Measurements from ENCODE around the gene ANGEL1. TPM values are rescaled to one million over a fixed set of nuclear protein-coding genes. Genes with fewer than 3 reads are reported as not detected.

Gene ANGEL1
- total and polyA plus RNA-seq, 12 donors = 5.5 to 17.1 (median 12.0) TPM

DNA sequence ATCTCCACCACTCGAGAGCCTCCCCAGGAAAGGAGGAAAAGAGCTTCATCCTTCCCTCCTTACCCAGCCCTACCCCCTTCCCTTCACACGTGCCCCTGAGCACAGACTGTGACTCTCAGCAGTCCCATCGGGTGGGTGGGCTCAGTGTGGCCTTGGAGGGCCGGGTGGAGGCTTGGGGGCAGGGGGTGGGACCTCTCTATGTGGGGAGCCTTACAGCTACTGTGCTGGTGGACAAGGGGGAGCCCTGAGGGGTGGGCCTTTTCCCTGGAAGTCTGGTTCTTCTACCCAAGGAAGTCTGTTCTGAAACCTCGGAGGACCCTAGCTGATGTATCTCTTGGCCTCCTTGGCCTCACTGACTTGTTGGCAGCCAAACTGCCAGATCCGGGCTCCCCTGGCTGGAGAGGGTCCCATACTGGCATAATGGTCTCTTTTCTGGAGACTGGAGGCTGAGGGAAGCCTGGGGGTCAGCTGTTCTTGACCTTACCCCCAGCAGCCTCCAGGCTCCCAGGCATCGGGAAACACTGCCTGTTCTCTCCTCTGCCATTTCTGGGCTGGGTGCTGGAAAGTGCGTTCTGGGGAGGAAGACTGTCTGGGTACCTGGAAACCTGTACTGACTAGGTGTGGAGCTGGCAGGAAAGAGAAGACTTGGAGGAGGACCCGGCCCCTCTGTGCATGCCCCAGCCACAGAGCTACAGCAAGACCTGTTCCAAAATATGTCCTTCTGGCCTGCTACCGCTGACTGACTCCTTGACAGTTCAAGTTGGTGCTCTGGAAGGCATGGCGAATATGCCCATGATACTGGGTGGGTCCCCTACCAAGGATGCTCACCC, 43.8 kb downstream of the ANGEL1 start:
- ATAC-seq = peak in 1 of 8 donors; percentile 27
- no peak for DNase-seq

GRCh38 chr14:76767681-76768656, 44.7 kb downstream of the ANGEL1 start:
- Histone ChIP-seq H3K27me3 (peaks cover 0 to 3% (median 0%) of the 10 kb centered on the region in 7 donors), H3K4me3 (peak overlapping the region in 4 of 10 donors; percentile 6 to 25 (median 10)), H3K36me3 (peaks cover 0 to 33% (median 0%) of the 10 kb centered on the region in 9 donors), H3K9me3 (no peaks in the 10 kb centered on the region), H3K4me1 (peaks cover 29 to 99% (median 81%) of the 10 kb centered on the region in 9 donors), H3K27ac (peak overlapping the region; percentile 57 to 95 (median 82))
- WGBS, 2 donors = 18 to 20% methylated on average over 14 to 15 of the region's 15 CpGs
- DNase-seq = peak; percentile 77 to 89
- intact Hi-C loops (cut with DNase I) = loop anchor here in 3 of 10 donors (5.0 kb wide), 3 partner anchors 41 to 56 kb away; no protein-coding TSS in a partner anchor
- TF ChIP-seq CTCF (IDR thresholded peaks at IDR 0.05) = no peak
- peak; percentile 79 to 91 (median 86) for ATAC-seq

More for the DNA sequence above, 43.8 kb downstream of the ANGEL1 start:
- 52 to 58% methylated on average over 11 of the region's 11 CpGs for WGBS, 2 donors
- H3K36me3 ChIP-seq = peaks cover 0 to 35% (median 0%) of the 10 kb centered on the region in 9 donors
- H3K9me3 ChIP-seq = no peaks in the 10 kb centered on the region
- H3K27ac ChIP-seq = peak overlapping the region; percentile 57 to 95 (median 82)
- intact Hi-C loops (cut with DNase I) = loop anchor here in 3 of 10 donors (5.0 kb wide), 3 partner anchors 42 to 57 kb away; no protein-coding TSS in a partner anchor
- H3K4me1 ChIP-seq = peaks cover 33 to 99% (median 77%) of the 10 kb centered on the region in 9 donors
- no peak for TF ChIP-seq CTCF (IDR thresholded peaks at IDR 0.05)
- H3K27me3 ChIP-seq = peaks cover 0 to 3% (median 0%) of the 10 kb centered on the region in 7 donors
- H3K4me3 ChIP-seq = peak overlapping the region in 2 of 10 donors; percentile 6 to 8

- WGBS, 2 donors = 74 to 83% methylated on average over 6 of the region's 6 CpGs
- Histone ChIP-seq H3K36me3 (peaks cover 0 to 22% (median 0%) of the 10 kb centered on the region in 9 donors), H3K4me3 (no peak overlapping the region), H3K27ac (peak overlapping the region in 7 of 10 donors; percentile 19 to 97 (median 89)), H3K27me3 (peaks cover 0 to 17% (median 0%) of the 10 kb centered on the region in 7 donors), H3K9me3 (no peaks in the 10 kb centered on the region), H3K4me1 (peaks cover 21 to 87% (median 73%) of the 10 kb centered on the region in 9 donors)
- intact Hi-C loops (cut with DNase I) = loop anchor here in 3 of 10 donors (5.0 kb wide), 3 partner anchors 38 to 53 kb away; no protein-coding TSS in a partner anchor
- TF ChIP-seq CTCF (IDR thresholded peaks at IDR 0.05) = no peak
- DNase-seq = no peak
- ATAC-seq = no peak
Observed at GRCh38 chr14:76765461-76765931, 47.2 kb downstream of the ANGEL1 start.
